Ishikawa (cell line): ENCODE results near the gene KCNJ8.

Source experiments
- RAD21 ChIP-seq: IDR thresholded peaks from 2 replicates; pipeline ENCODE4 v1.6.1; 2012; ENCODE audit warnings: low read depth
- TCF12 ChIP-seq: IDR thresholded peaks from 2 replicates; pipeline ENCODE4 v1.6.1; 2012; ENCODE audit warnings: low read depth
- YY1 ChIP-seq: IDR thresholded peaks from 2 replicates; pipeline ENCODE4 v1.6.1; 2012; ENCODE audit warnings: low read depth

GRCh38 chr12:21801522-21802288 is 27.2 kb upstream of the KCNJ8 start:
- TF ChIP-seq TCF12, result no peak
- no peak for TF ChIP-seq YY1
- TF ChIP-seq RAD21, result no peak
